Measurements from ENCODE around the gene DNM1. TPM values are rescaled to one million over a fixed set of nuclear protein-coding genes. Genes with fewer than 3 reads are reported as not detected.

The DNM1 gene
- total and polyA plus RNA-seq, 10 of the 15 experiments (the other 5 are each of a cell fraction or from before 2014, with no cell fraction given), result 0.06 to 0.67 (median 0.19) TPM; not detected in 3

DNA sequence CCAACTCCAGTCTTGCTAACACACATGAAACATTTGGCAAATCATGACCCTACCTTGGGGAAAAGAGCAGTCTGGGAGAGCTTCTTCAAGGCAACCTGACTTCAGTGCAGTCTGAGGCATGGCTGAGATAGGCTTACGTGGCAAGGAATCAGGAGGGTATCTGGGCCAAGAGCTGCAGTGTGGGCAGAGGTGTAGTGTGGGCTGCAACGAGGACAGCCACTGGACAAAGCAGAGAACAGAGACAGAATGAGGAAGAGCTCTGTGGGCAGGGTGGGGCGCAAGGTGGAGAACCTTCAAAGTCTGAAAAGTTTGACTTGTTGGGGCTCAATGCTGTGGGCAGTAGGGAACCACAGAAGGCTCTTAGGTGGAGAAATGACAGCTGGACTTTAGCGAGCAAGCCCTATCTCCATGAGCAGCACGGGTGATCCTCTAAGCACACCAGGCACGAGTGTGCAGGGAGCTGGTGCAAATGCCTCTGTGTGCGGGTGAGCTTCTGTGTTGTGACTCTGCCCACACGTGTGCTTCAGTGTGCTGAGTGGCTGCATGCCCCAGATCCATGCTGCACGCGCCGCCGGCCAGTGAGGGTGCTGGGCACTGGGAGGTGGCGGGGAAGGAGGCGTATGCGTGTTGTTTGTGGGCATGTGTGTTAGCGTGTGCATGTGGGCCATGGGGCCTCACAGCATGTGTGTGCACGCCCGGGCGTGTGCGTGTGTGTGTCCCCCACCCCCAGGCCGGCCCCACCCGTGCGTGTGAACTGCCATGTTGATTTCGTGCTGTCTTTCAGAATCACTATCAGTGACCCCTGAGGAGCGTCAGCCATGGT lies 49.3 kb downstream of the DNM1 start:
- BruUV-seq (replicated peaks), result no TSS peak
- FAIRE-seq, result no peak

More for the DNA sequence above, 49.3 kb downstream of the DNM1 start:
- no peak for DNase-seq (ENCODE audit: low read depth, low spot score)
- WGBS (ENCODE audit: insufficient coverage, insufficient replicate concordance, low lambda C conversion rate, missing lambda C conversion rate), result 67% methylated on average over 16 of the region's 25 CpGs
- Histone ChIP-seq H2AFZ (ENCODE audit: control insufficient read depth, low read depth, low read length) (no peak overlapping the region), H3K27me3 (replicated peaks in 1 of 2; ENCODE audit: control insufficient read depth in 2 of 2, insufficient read depth in 2 of 2, low read length in 1 of 2) (peaks cover 0 to 3% of the 10 kb centered on the region in 2 experiments; a peak in 2 of 4 replicates), H3K9ac (ENCODE audit: control insufficient read depth, insufficient read depth, low read length) (no peak overlapping the region), H4K20me1 (ENCODE audit: control insufficient read depth, insufficient read depth) (no peaks in the 10 kb centered on the region), H3K9me3 (replicated peaks; ENCODE audit: control insufficient read depth, insufficient read depth, low read length) (no peaks in the 10 kb centered on the region), H3K36me3 (ENCODE audit: control insufficient read depth in 2 of 2, insufficient read depth in 2 of 2, low read length in 1 of 2) (peaks cover 2 to 3% of the 10 kb centered on the region in 2 experiments; a peak in 2 of 4 replicates), H3K4me2 (ENCODE audit: control insufficient read depth, insufficient read depth) (no peak overlapping the region), H3K79me2 (ENCODE audit: control insufficient read depth, insufficient read depth, low read length) (no peaks in the 10 kb centered on the region), H3K4me3 (no peak overlapping the region), H3K27ac (ENCODE audit: control insufficient read depth, insufficient read depth) (no peak overlapping the region), H3K4me1 (ENCODE audit: control insufficient read depth, insufficient read depth, low read length) (no peaks in the 10 kb centered on the region)
- in situ Hi-C loops (cut with MboI), result no loop called here
- POLR2A ChIA-PET, result no interaction called here
- TF ChIP-seq TAF1 (IDR thresholded peaks at IDR 0.05; ENCODE audit: borderline replicate concordance, low read depth, low read length) (no peak), SMAD1 (IDR thresholded peaks at IDR 0.05; ENCODE audit: low read depth, partially characterized antibody) (no peak), SREBF2 (IDR thresholded peaks at IDR 0.05; ENCODE audit: low read length) (no peak), PML (IDR thresholded peaks at IDR 0.05; ENCODE audit: low read length) (no peak), NFYB (IDR thresholded peaks at IDR 0.05; ENCODE audit: insufficient read depth, low read depth, low read length) (no peak), RELA (IDR thresholded peaks at IDR 0.05; ENCODE audit: borderline replicate concordance, partially characterized antibody) (no peak), IRF4 (IDR thresholded peaks at IDR 0.05; ENCODE audit: low read depth, low read length) (no peak), STAT3 (IDR thresholded peaks at IDR 0.05; ENCODE audit: low read depth, low read length) (no peak)
- TF ChIP-seq, protein P1, sequence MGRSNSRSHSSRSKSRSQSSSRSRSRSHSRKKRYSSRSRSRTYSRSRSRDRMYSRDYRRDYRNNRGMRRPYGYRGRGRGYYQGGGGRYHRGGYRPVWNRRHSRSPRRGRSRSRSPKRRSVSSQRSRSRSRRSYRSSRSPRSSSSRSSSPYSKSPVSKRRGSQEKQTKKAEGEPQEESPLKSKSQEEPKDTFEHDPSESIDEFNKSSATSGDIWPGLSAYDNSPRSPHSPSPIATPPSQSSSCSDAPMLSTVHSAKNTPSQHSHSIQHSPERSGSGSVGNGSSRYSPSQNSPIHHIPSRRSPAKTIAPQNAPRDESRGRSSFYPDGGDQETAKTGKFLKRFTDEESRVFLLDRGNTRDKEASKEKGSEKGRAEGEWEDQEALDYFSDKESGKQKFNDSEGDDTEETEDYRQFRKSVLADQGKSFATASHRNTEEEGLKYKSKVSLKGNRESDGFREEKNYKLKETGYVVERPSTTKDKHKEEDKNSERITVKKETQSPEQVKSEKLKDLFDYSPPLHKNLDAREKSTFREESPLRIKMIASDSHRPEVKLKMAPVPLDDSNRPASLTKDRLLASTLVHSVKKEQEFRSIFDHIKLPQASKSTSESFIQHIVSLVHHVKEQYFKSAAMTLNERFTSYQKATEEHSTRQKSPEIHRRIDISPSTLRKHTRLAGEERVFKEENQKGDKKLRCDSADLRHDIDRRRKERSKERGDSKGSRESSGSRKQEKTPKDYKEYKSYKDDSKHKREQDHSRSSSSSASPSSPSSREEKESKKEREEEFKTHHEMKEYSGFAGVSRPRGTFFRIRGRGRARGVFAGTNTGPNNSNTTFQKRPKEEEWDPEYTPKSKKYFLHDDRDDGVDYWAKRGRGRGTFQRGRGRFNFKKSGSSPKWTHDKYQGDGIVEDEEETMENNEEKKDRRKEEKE (IDR thresholded peaks at IDR 0.05), result no peak
- TF ChIP-seq, protein P2, sequence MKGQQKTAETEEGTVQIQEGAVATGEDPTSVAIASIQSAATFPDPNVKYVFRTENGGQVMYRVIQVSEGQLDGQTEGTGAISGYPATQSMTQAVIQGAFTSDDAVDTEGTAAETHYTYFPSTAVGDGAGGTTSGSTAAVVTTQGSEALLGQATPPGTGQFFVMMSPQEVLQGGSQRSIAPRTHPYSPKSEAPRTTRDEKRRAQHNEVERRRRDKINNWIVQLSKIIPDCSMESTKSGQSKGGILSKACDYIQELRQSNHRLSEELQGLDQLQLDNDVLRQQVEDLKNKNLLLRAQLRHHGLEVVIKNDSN (IDR thresholded peaks at IDR 0.05; ENCODE audit: borderline replicate concordance, extremely low read length, insufficient read depth, low read depth, low read length), result no peak
- TF ChIP-seq, protein P3, sequence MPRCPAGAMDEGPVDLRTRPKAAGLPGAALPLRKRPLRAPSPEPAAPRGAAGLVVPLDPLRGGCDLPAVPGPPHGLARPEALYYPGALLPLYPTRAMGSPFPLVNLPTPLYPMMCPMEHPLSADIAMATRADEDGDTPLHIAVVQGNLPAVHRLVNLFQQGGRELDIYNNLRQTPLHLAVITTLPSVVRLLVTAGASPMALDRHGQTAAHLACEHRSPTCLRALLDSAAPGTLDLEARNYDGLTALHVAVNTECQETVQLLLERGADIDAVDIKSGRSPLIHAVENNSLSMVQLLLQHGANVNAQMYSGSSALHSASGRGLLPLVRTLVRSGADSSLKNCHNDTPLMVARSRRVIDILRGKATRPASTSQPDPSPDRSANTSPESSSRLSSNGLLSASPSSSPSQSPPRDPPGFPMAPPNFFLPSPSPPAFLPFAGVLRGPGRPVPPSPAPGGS (IDR thresholded peaks at IDR 0.05; ENCODE audit: borderline replicate concordance, insufficient read depth, low read depth, low read length, poor library complexity, severe bottlenecking), result no peak
- TF ChIP-seq, protein P4, sequence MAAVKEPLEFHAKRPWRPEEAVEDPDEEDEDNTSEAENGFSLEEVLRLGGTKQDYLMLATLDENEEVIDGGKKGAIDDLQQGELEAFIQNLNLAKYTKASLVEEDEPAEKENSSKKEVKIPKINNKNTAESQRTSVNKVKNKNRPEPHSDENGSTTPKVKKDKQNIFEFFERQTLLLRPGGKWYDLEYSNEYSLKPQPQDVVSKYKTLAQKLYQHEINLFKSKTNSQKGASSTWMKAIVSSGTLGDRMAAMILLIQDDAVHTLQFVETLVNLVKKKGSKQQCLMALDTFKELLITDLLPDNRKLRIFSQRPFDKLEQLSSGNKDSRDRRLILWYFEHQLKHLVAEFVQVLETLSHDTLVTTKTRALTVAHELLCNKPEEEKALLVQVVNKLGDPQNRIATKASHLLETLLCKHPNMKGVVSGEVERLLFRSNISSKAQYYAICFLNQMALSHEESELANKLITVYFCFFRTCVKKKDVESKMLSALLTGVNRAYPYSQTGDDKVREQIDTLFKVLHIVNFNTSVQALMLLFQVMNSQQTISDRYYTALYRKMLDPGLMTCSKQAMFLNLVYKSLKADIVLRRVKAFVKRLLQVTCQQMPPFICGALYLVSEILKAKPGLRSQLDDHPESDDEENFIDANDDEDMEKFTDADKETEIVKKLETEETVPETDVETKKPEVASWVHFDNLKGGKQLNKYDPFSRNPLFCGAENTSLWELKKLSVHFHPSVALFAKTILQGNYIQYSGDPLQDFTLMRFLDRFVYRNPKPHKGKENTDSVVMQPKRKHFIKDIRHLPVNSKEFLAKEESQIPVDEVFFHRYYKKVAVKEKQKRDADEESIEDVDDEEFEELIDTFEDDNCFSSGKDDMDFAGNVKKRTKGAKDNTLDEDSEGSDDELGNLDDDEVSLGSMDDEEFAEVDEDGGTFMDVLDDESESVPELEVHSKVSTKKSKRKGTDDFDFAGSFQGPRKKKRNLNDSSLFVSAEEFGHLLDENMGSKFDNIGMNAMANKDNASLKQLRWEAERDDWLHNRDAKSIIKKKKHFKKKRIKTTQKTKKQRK (IDR thresholded peaks at IDR 0.05; ENCODE audit: low read depth, low read length), result no peak
- CTCF ChIA-PET, result interaction anchor here (1.2 to 1.5 kb wide), 2 partner anchors 10 to 89 kb away, joined by 5 to 6 read pairs; no protein-coding TSS in a partner anchor
- ATAC-seq, result no peak
- intact Hi-C loops (cut with micrococcal nuclease; ENCODE audit: unreplicated experiment), result no loop called here
- RAD21 ChIA-PET (ENCODE audit: unreplicated experiment), result no interaction called here
- SMC1A ChIA-PET (ENCODE audit: uncharacterized antibody, unreplicated experiment), result no interaction called here
